Kidney (tissue), 14 donors: Measurements from ENCODE around the gene ELMOD3. TPM values are rescaled to one million over a fixed set of nuclear protein-coding genes. Genes with fewer than 3 reads are reported as not detected.
"Not testable (repeated sequence)": the region's sequence is repeated elsewhere in the genome, so short reads cannot be mapped to it uniquely, and the experiment has no call there.

Experiments
- DNase-seq, 5 donors: peaks; one replicate each; pipeline ENCODE4 v3.0.0-alpha.2; 2013 to 2020
- FAIRE-seq: peaks from 2 replicates; lab custom pipeline; 2012; peaks lifted over from hg19 to GRCh38; lab: Jason Lieb, UNC
- H3K27ac ChIP-seq, 2 donors: one replicate each; pipeline ENCODE4 v1.7.0; 2013; ENCODE audit warnings: low read depth in 2 of 2, low read length in 2 of 2, inconsistent platforms in 1 of 2
- H3K27me3 ChIP-seq: one replicate; pipeline ENCODE4 v1.7.1; 2013; ENCODE audit warnings: low read length, inconsistent platforms; ENCODE audit not compliant: control insufficient read depth, insufficient read depth
- H3K36me3 ChIP-seq, 3 donors: one replicate each; pipeline versions ENCODE4 v1.7.0 to v1.7.1; 2013; ENCODE audit warnings: low read length in 3 of 3, control low read depth in 1 of 3, inconsistent platforms in 1 of 3; ENCODE audit not compliant: insufficient read depth in 3 of 3, control insufficient read depth in 2 of 3
- H3K4me1 ChIP-seq, 3 donors: one replicate each; pipeline versions ENCODE4 v1.7.0 to v1.7.1; 2013; ENCODE audit warnings: low read length in 3 of 3, inconsistent platforms in 1 of 3, low read depth in 1 of 3; ENCODE audit not compliant: control insufficient read depth in 2 of 3, insufficient read depth in 2 of 3
- H3K4me3 ChIP-seq, 3 donors: one replicate each; pipeline versions ENCODE4 v1.7.0 to v1.8.1; 2013; ENCODE audit warnings: low read length in 3 of 3, control low read depth in 1 of 3, inconsistent platforms in 1 of 3
- H3K9ac ChIP-seq, 3 donors: one replicate each; pipeline versions ENCODE4 v1.7.0 to v1.7.1; 2013; ENCODE audit warnings: low read length in 3 of 3, control low read depth in 1 of 3, inconsistent platforms in 1 of 3
- H3K9me3 ChIP-seq, 3 donors: one replicate each; pipeline versions ENCODE4 v1.7.0 to v1.7.1; 2013; ENCODE audit warnings: low read length in 3 of 3, control low read depth in 1 of 3, inconsistent platforms in 1 of 3; ENCODE audit not compliant: control insufficient read depth in 2 of 3, insufficient read depth in 1 of 3
- intact Hi-C: fragments of 100-400 bp; cut with DNase I; formaldehyde crosslinking; loops from one replicate; pipeline ENCODE4 v1.11.1; 2022
- polyA plus RNA-seq: library from polyadenylated mRNA; stranded (reverse); fragments of 350-450 nt; fragmentation: Illumina TruSeq; extraction: RNeasy Lipid Tissue Mini Kit (QIAGEN cat#74804); gene quantifications from one replicate; pipeline ENCODE4 v1.2.3, GENCODE V29; 2014; ENCODE audit warnings: low read depth, low replicate concordance; ENCODE audit not compliant: insufficient read depth
- total RNA-seq: library from RNA; stranded (reverse); fragmentation: NEBNext Ultra II Directional; extraction: Animal tissue kit (Norgen Biotek cat#: 25700); gene quantifications from one replicate; pipeline ENCODE4 v1.2.1, GENCODE V29; 2021
- TF ChIP-seq, protein P1 (sequence below): IDR thresholded peaks from 3 replicates; pipeline ENCODE4 v1.5.1; 2012; ENCODE audit warnings: mild to moderate bottlenecking, moderate library complexity, borderline replicate concordance; ENCODE audit not compliant: insufficient read depth; ENCODE audit errors: extremely low read depth
- donor health status: control.
- donor health status: control.
- donor health status: control.
- donor health status: control.
- donor health status: control.
- donor health status: DM: yes; HTN: yes; CAD: no.
- donor health status: Normal renal cell carcinoma (clear cell type).

Gene ELMOD3
- total and polyA plus RNA-seq, 2 donors from 2014 or later: 15.3 to 17.0 TPM

DNA sequence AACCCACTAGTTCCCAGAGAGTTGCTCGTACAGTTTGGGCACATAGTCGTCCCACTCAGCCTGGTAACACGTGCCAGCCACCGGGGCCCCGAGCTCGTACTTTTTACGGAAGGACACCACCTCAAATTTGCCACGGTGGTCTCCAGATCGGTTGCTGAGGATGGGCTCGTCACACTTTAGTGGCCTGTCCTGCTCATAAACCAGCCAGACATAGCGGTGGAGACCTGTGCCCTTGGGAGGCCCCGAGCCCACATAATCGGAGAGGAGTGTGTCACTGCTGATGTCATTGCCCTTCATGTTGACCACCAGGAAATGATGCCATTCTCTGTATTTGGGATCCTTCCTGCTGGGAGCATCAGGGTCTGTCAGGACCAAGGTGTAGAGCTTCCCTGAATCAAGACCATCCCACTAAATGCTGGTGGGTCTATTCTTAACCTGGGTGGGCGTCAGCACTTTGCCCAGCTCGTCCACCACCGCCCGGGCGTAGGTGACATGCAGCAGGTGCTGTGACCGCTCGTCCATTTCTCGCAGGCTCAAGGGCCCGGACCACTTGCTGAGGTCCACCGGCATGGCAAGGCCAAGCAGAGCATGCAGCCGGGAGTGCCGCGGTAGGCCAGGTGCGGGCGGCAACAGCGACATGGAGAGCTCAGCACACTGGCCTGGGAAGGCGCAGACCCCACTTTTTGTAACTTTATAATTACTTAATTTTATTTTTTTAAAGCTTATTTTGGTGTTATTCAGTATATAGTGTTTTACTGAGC lies 13.1 kb upstream of the ELMOD3 start:
- Histone ChIP-seq H3K4me1 (no peaks in the 10 kb centered on the region), H3K36me3 (peaks cover 0 to 14% (median 7%) of the 10 kb centered on the region in 3 donors), H3K27ac (no peak overlapping the region), H3K4me3 (no peak overlapping the region), H3K9me3 (no peaks in the 10 kb centered on the region), H3K27me3 (no peaks in the 10 kb centered on the region), H3K9ac (no peak overlapping the region)
- no peak for FAIRE-seq
- TF ChIP-seq, protein P1, sequence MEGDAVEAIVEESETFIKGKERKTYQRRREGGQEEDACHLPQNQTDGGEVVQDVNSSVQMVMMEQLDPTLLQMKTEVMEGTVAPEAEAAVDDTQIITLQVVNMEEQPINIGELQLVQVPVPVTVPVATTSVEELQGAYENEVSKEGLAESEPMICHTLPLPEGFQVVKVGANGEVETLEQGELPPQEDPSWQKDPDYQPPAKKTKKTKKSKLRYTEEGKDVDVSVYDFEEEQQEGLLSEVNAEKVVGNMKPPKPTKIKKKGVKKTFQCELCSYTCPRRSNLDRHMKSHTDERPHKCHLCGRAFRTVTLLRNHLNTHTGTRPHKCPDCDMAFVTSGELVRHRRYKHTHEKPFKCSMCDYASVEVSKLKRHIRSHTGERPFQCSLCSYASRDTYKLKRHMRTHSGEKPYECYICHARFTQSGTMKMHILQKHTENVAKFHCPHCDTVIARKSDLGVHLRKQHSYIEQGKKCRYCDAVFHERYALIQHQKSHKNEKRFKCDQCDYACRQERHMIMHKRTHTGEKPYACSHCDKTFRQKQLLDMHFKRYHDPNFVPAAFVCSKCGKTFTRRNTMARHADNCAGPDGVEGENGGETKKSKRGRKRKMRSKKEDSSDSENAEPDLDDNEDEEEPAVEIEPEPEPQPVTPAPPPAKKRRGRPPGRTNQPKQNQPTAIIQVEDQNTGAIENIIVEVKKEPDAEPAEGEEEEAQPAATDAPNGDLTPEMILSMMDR: no peak
- DNase-seq: no peak
- intact Hi-C loops: no loop called here

DNA sequence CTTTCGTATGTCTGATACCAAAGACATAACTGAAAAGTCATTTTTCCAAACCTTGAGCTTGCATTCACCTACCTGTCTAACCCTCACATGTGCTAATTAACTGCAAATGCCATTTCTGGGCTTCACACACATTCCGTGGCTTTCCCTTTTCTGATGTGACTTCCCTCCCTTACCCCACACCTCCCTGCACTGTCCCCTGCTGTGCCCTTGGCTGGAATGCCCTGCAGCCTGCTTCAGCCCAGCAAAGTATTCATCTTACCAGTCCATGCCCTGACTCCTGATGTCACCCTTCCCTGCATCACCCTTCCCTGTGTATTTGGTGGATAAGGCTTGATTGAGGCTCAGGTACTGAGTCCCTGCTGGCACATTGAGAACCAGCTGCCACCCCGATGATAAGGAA lies 12.4 kb upstream of the ELMOD3 start:
- no peak overlapping the region for H3K9ac ChIP-seq
- no peak for DNase-seq
- intact Hi-C loops: no loop called here
- H3K36me3 ChIP-seq: peaks cover 0 to 14% (median 7%) of the 10 kb centered on the region in 3 donors
- no peak overlapping the region for H3K4me3 ChIP-seq
- no peaks in the 10 kb centered on the region for H3K4me1 ChIP-seq
- H3K9me3 ChIP-seq: no peaks in the 10 kb centered on the region
- no peak for FAIRE-seq
- no peak overlapping the region for H3K27ac ChIP-seq
- H3K27me3 ChIP-seq: no peaks in the 10 kb centered on the region
- TF ChIP-seq, protein P1: no peak

DNA sequence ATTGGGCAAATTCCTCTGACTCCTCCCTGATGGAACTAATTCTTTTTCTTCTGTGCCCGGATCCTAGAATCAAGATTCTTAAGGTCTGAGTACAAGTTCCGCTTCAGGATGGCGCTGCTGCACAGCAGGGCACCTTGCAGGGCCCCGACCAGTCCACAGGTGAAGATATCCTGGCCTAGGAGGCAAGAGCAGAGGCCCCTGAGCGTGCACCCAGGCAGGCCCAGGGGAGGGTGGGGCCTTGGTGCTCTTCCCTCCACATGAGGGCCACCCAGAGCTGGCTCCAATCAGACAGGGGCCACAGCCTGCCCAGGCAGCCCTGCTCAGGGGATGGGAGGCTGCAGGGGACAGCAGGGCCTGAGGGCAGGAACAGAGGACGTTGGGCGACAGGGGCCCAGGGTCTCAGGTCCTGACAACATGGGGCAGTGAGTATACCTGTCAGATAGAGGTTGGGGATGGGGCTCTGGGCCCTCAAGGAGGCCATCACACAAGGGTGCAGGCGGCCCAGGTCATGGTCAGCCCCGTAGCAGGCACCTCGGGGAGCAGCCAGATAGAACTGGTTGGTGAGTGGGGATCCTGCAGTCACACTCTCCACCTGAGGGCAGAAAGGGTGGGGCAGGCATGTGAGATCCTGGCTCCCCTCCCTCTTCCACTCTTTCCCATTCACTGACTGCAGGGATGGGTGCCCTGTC lies 11.2 kb upstream of the ELMOD3 start:
- H3K4me3 ChIP-seq, H3K9me3 ChIP-seq, H3K4me1 ChIP-seq, FAIRE-seq, H3K27ac ChIP-seq, intact Hi-C loops, H3K9ac ChIP-seq, H3K27me3 ChIP-seq, DNase-seq: not testable (repeated sequence)
- H3K36me3 ChIP-seq: peaks cover 0 to 14% (median 13%) of the 10 kb centered on the region in 3 donors

DNA sequence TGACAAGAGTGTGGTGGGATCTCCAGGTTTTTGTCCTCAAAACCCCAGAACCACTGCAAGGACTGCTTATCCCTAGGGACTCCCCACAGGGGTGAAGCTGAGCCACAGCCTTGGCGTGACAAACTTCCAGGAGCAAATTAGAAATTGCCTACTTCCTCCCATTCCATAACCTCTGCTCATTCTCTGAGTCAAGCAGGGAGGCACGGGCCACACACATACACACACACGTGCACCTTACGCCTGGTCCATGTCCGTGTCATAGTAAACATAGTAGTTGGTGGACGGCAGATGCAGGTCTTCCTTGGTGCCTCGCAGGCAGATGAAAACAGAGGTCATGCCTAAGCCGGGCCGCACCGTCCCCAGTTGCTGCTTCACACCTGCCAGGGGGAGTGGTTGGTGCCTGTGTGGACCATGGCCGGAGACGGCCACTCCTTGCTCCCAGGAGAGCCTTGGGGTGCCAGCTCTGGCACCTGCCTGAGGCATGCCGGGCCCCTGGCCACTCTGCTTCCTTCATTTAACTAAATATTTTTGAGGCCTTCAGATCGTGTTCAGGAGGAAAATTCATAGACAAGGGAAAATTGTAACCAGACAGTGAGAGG lies 10.1 kb upstream of the ELMOD3 start:
- Histone ChIP-seq H3K27me3 (no peaks in the 10 kb centered on the region), H3K27ac (no peak overlapping the region), H3K9ac (no peak overlapping the region), H3K4me1 (no peaks in the 10 kb centered on the region), H3K4me3 (no peak overlapping the region), H3K9me3 (no peaks in the 10 kb centered on the region), H3K36me3 (peaks cover 0 to 16% (median 14%) of the 10 kb centered on the region in 3 donors)
- intact Hi-C loops: no loop called here
- no peak for DNase-seq
- no peak for FAIRE-seq
- TF ChIP-seq, protein P1: no peak
